Neural crest cell (in vitro differentiated cells): ENCODE measurements around the gene CGNL1. TPM values are rescaled to one million over a fixed set of nuclear protein-coding genes. Genes with fewer than 3 reads are reported as not detected.

Experiments used
- DNase-seq: peaks from one replicate; pipeline ENCODE4 v3.0.0; 2021; ENCODE audit warnings: low read depth, mixed read lengths, low spot score
- H3K27ac Mint-ChIP-seq: one replicate; pipeline ENCODE4 v1.8.0; 2021; ENCODE audit warnings: mild to moderate bottlenecking, mixed read lengths; ENCODE audit not compliant: unreplicated experiment
- H3K27me3 Mint-ChIP-seq: 2 replicates; pipeline ENCODE4 v1.8.0; 2021; ENCODE audit warnings: low read depth, mild to moderate bottlenecking, mixed read lengths
- H3K36me3 Mint-ChIP-seq: 2 replicates; pipeline ENCODE4 v1.8.0; 2021; ENCODE audit warnings: low read depth, mild to moderate bottlenecking, mixed read lengths
- H3K4me1 Mint-ChIP-seq: 2 replicates; pipeline ENCODE4 v1.8.0; 2021; ENCODE audit warnings: mixed read lengths
- H3K4me3 Mint-ChIP-seq: one replicate; pipeline ENCODE4 v1.8.0; 2021; ENCODE audit warnings: mild to moderate bottlenecking, mixed read lengths
- H3K9me3 Mint-ChIP-seq: 2 replicates; pipeline ENCODE4 v1.8.0; 2021; ENCODE audit warnings: mixed read lengths
- total RNA-seq: library from RNA; stranded (reverse); gene quantifications from 2 replicates; pipeline ENCODE4 v1.2.1, GENCODE V29; 2021
- TF ChIP-seq, protein P1 (sequence below): fragments of 200-600 bp; sonication (generic); conservative IDR thresholded peaks from 2 replicates; pipeline ENCODE4 v1.5.0; 2021; ENCODE audit warnings: antibody characterized with exemption, mild to moderate bottlenecking

The CGNL1 gene
- total RNA-seq, 1 donor from 2014 or later, result 1.2 TPM

DNA sequence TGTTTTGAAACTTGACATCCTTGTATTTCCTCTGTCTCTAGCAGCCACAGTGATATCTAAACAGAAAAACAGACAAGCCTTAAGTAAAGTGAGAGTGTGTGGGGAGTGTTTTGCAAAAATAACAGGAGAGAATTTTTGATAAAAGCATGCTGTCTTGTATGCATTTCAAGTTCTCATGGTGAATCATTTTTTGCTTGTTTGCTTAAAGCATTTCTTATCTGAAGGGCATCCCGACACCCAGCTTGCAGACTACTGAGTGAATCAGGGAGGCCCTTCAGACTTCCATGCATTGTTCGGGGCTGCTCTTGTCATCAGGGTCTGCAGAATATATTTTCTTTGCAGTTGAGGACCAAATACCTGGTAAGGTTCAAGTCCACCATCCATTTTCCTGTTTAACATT lies 8.5 kb downstream of the CGNL1 start:
- no peak for DNase-seq
- Mint-ChIP-seq H3K4me1 (peaks cover 27% of the 10 kb centered on the region), H3K4me3 (no peak overlapping the region), H3K27ac (no peak overlapping the region), H3K36me3 (no peaks in the 10 kb centered on the region), H3K27me3 (peaks cover 3% of the 10 kb centered on the region), H3K9me3 (no peaks in the 10 kb centered on the region)
- TF ChIP-seq, protein P1, sequence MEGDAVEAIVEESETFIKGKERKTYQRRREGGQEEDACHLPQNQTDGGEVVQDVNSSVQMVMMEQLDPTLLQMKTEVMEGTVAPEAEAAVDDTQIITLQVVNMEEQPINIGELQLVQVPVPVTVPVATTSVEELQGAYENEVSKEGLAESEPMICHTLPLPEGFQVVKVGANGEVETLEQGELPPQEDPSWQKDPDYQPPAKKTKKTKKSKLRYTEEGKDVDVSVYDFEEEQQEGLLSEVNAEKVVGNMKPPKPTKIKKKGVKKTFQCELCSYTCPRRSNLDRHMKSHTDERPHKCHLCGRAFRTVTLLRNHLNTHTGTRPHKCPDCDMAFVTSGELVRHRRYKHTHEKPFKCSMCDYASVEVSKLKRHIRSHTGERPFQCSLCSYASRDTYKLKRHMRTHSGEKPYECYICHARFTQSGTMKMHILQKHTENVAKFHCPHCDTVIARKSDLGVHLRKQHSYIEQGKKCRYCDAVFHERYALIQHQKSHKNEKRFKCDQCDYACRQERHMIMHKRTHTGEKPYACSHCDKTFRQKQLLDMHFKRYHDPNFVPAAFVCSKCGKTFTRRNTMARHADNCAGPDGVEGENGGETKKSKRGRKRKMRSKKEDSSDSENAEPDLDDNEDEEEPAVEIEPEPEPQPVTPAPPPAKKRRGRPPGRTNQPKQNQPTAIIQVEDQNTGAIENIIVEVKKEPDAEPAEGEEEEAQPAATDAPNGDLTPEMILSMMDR, result no peak

DNA sequence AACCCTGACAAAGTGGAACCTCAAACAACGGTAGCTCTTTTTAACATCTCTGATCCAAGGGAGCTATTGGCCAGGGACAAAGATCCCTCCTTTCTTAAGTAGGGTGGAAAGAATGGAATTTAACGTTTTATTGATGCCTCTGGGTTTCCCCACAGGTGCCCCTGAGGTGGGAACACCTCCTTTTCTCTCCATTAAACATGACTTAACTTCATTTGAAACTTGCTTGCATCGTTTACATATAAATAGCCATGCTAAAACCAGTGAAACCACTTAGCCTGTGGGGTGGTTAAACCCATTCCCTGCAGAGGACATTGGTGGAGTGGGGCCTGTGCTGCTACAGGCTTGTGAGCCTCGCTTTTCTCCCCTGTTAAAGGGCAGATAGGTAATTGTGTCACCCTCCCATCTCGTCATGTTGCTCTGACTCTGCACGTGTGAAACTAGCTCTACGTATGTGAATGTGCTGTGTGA lies 9.7 kb downstream of the CGNL1 start:
- Mint-ChIP-seq H3K27me3 (no peaks in the 10 kb centered on the region), H3K9me3 (no peaks in the 10 kb centered on the region), H3K27ac (no peak overlapping the region), H3K4me1 (peaks cover 33% of the 10 kb centered on the region), H3K4me3 (no peak overlapping the region), H3K36me3 (no peaks in the 10 kb centered on the region)
- DNase-seq, result no peak
- TF ChIP-seq, protein P1, result no peak

DNA sequence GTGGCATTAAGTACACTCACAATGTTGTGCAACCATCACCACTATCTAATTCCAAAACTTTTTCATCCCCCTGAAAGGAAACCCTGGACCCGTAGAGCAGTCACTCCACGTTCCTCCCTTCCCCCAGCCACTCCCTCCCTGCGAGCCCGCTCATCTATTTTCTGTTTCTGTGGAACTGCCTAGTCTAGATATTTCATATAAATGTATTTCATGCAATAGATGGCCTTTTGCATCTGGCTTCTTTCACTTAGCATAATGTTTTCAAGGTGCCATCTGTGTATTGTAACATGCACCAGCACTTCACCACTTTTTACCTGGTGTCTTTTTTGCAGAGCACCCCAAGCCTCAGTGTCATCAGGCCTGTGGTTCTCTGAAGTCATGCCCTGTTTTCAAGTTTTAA lies 10.7 kb downstream of the CGNL1 start:
- Mint-ChIP-seq H3K27me3 (no peaks in the 10 kb centered on the region), H3K4me3 (no peak overlapping the region), H3K36me3 (no peaks in the 10 kb centered on the region), H3K9me3 (no peaks in the 10 kb centered on the region), H3K27ac (no peak overlapping the region), H3K4me1 (peaks cover 30% of the 10 kb centered on the region)
- no peak for DNase-seq
- TF ChIP-seq, protein P1, result no peak

DNA sequence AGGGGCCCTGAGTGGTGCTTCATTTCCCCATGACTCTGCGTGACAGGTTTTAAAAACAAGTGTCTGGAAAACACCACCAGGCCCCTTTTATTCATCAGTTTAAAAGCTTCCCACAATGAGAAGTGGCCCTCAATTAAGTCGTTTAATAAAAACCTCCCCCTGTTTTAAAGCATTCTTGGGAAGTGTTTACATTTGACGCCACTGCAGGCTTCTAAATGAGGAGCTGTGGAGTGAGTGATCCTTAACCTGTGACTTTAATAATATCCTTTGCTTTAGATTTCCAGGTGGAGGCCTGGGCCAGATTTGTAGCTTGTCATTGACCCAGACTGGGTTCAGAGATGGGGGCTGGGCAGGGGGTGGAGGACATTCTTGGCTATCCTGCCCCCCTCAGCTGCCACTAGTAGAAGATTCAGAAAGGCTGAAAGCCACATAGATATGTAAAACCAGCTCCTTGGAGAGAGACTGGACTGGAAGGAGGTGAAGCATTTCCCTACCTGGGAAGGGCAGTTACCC lies 11.3 kb downstream of the CGNL1 start:
- H3K27ac Mint-ChIP-seq, result no peak overlapping the region
- H3K4me3 Mint-ChIP-seq, result no peak overlapping the region
- TF ChIP-seq, protein P1, result no peak
- no peaks in the 10 kb centered on the region for H3K36me3 Mint-ChIP-seq
- H3K4me1 Mint-ChIP-seq, result peaks cover 25% of the 10 kb centered on the region
- H3K27me3 Mint-ChIP-seq, result no peaks in the 10 kb centered on the region
- no peaks in the 10 kb centered on the region for H3K9me3 Mint-ChIP-seq
- no peak for DNase-seq

DNA sequence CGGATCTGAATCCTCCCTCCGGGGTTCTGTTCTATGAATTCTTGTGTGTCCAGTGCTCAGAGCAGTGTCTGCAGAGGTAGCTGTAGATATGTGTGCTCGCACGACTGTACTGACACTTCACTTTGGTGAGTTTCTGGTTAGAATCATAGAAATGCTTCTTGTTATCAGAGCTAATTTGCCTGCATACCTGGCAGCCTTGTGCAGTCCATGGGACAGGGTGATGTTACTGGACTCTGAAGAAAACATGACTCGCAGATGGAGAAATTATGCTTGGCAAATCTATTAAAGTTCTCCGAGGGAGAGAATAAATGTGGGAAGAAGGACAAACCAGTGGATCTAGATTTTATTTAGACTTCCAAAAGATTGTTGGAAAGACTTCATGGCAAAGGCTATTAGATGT lies 12.2 kb downstream of the CGNL1 start:
- Mint-ChIP-seq H3K4me1 (peaks cover 23% of the 10 kb centered on the region), H3K27me3 (no peaks in the 10 kb centered on the region), H3K4me3 (no peak overlapping the region), H3K36me3 (no peaks in the 10 kb centered on the region), H3K9me3 (no peaks in the 10 kb centered on the region), H3K27ac (no peak overlapping the region)
- TF ChIP-seq, protein P1, result no peak
- DNase-seq, result no peak
